ENCODE measurements around the gene UCMA. TPM values are rescaled to one million over a fixed set of nuclear protein-coding genes. Genes with fewer than 3 reads are reported as not detected.

The UCMA gene
- total RNA-seq, 1 donor from 2014 or later, result not detected

- DNase-seq (ENCODE audit: low spot score), result no peak
These were observed 45.6 kb downstream of the UCMA start for GRCh38 chr10:13188593-13188992.

- DNase-seq (ENCODE audit: low spot score), result no peak
These were observed 47.0 kb downstream of the UCMA start for GRCh38 chr10:13187135-13187534.

- no peak for DNase-seq (ENCODE audit: low spot score)
These were observed 49.3 kb downstream of the UCMA start for GRCh38 chr10:13184730-13185514.

GRCh38 chr10:13184276-13184675 is 49.9 kb downstream of the UCMA start:
- no peak for DNase-seq (ENCODE audit: low spot score)

GRCh38 chr10:13183625-13184024 is 50.5 kb downstream of the UCMA start:
- no peak for DNase-seq (ENCODE audit: low spot score)

GRCh38 chr10:13182424-13182823 is 51.8 kb downstream of the UCMA start:
- no peak for DNase-seq (ENCODE audit: low spot score)

- no peak for DNase-seq (ENCODE audit: low spot score)
These were observed 53.4 kb downstream of the UCMA start for GRCh38 chr10:13180788-13181187.

- no peak for DNase-seq (ENCODE audit: low spot score)
These were observed 60.6 kb downstream of the UCMA start for GRCh38 chr10:13173616-13174015.

Other genes with a start within 250 kb of the UCMA start
- gene CCDC3, start 232.7 kb downstream of the UCMA start, total RNA-seq, result 122 TPM
- gene OPTN, start 134.2 kb downstream of the UCMA start, total RNA-seq, result 116 TPM
- gene MCM10, start 72.8 kb downstream of the UCMA start, total RNA-seq, result 1.2 TPM
- gene PHYH, start 65.7 kb upstream of the UCMA start, total RNA-seq, result 44.1 TPM
- gene SEPHS1, start 113.9 kb upstream of the UCMA start, total RNA-seq, result 38.0 TPM

All from mesenteric fat pad (tissue), 1 donor.